T47D (cell line): Measurements from ENCODE around the gene CDPF1.

Experiments used
- DNase-seq, 2 experiments: peaks; one replicate each; pipeline versions ENCODE4 v3.0.0 to v3.0.0-alpha.2; 2011 to 2012; ENCODE audit warnings: low read depth in 1 of 2, low spot score in 1 of 2
- JUND ChIP-seq: IDR thresholded peaks from 2 replicates; pipeline ENCODE4 v1.6.1; 2012; ENCODE audit warnings: low read depth
- in situ Hi-C: cut with HindIII; loops from 2 replicates; pipeline ENCODE4 v1.10.0; 2016; ENCODE audit warnings: low sequenced_read_pairs, low pct_unique_long_range_greater_than_20kb

The CDPF1 gene, protein sequence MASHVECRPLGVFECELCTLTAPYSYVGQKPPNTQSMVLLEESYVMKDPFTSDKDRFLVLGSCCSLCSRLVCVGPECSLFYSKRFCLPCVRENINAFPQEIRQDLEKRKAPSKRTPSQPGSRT

GRCh38 chr22:46250035-46250782 lies at the start of gene CDPF1:
Gene CDPF1 (minus strand): TSS chr22:46250293. CDS start chr22:46248284, 2,009 bp downstream.
- in situ Hi-C loops = no loop called here
- DNase-seq = peak; percentile 89 to 90
- TF ChIP-seq JUND = no peak

DNA sequence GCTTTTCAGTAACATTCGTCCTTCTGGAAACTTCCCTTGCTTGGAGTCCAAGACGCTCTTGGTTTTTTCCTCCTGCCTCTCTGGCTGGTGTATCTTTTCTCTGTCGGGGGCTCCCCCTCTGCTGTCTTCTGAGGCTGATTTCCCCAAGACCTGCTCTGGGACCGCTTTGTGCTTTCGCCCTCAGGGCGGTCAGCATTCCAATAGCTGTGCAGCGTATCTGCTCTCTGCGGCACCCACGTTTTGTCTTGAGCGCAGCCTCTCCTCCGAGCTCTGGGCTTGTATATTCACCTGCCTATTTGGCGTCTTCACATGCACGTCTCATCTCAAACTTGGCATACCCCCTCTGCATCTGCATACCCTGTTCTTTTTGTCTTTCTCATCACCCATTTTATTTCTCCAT lies 49.0 kb upstream of the CDPF1 start:
- no peak for DNase-seq
- TF ChIP-seq JUND = no peak
- in situ Hi-C loops = no loop called here

DNA sequence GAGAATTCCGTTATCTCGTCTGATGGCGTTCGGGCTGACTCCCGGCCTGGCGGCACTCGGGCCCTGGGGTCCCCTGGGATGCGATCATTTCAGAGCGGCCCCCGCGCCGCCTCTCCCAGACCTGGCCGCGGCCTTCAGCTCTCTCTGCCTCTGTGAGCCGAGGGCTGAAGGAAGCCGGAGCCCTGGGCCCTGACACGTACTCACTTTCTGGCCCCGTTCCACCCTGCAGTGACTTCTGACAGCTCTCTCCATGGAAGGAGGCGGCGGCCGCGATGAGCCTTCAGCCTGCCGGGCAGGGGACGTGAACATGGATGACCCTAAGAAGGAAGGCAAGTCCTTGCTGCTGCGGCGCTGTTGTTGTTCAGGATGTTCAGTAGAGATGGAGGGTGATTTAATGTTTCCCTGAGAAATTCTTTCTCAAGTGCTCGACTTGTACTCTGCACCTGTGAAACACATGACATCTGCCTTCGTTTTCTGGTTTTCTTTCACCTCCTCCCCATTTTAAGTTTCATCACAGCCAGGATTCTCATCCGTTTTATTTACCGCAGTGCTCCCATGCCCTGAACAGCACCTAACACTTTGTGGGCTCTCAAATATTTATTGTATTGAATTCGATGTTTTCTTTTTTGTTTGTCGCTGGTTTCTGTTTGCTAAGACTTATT lies 47.2 kb upstream of the CDPF1 start:
- peak in 1 of 2 experiments; percentile 19 for DNase-seq
- TF ChIP-seq JUND = no peak
- in situ Hi-C loops = no loop called here

DNA sequence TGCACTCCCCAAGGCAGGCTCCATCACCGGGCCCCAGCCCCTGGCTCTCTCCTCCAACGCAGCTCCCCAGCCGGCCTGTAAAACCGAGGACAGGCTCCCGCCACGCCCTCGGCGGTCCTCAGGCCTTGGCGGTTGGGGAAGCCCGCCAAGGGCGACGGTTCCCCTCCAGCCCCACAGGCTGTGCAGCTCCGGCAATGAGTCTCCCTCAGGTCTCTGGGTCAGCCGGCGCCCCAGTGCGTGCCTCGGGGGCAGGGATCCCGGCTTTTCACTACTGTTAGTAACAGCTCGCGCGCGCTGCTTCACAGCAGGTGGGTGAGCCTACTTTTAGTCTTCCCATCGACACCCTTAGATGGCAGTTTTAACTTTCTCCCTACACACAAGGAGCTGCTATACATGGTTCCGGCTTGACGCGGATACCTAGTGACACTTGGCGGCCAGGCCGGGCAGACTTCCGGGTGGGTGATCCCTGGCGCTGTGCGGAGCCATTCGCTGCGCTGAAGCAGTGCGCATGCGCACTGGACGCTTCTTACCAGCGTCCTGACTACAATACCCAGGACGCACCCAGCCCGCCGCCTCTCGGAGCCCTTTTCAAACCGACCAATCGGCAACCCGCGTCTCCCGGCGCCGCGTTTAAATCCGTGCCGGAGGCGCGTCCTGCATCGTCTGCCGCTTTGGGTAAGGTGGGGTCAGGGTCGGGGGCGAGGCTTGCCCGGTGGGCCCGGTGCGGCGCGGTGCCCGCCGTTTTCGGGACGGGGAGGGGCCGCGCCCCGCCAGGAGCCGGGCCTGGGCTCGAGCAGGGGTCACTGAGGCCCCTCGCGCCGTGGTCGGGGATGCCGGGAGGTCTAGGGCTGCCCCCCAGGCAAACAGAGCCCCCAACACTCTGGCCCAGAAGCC lies 46.4 kb upstream of the CDPF1 start, which contains the start of gene GTSE1:
Gene GTSE1 (plus strand): TSS at position 614 of the 894 bp plus-strand sequence. CDS start 531 bp downstream, outside the sequence.
- TF ChIP-seq JUND = no peak
- DNase-seq = peak; percentile 96
- in situ Hi-C loops = no loop called here

- no peak for DNase-seq
- in situ Hi-C loops = no loop called here
Measured at GRCh38 chr22:46295277-46295971, 45.3 kb upstream of the CDPF1 start.

DNA sequence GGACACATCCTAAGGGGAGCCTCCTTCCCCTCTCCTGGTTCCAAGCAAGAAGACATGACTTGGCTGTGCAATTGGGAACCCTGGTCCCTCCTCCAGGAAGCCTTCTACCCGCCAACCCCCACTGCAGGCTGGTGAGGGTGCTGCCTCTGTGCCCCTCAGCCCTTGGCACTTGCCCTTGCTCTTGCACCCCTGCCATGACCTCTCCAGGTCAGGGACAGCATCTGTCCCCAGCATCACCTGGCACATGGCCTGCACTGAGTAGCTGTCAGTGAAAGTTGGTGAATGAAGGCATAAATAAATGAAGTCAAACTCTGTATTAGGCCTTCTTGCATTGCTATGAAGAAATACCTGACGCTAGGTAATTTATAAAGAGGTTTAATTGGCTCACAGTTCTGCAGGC lies 44.7 kb upstream of the CDPF1 start:
- in situ Hi-C loops = no loop called here
- DNase-seq = no peak
- no peak for TF ChIP-seq JUND

More at GRCh38 chr22:46295277-46295971, 45.3 kb upstream of the CDPF1 start:
- no peak for TF ChIP-seq JUND

DNA sequence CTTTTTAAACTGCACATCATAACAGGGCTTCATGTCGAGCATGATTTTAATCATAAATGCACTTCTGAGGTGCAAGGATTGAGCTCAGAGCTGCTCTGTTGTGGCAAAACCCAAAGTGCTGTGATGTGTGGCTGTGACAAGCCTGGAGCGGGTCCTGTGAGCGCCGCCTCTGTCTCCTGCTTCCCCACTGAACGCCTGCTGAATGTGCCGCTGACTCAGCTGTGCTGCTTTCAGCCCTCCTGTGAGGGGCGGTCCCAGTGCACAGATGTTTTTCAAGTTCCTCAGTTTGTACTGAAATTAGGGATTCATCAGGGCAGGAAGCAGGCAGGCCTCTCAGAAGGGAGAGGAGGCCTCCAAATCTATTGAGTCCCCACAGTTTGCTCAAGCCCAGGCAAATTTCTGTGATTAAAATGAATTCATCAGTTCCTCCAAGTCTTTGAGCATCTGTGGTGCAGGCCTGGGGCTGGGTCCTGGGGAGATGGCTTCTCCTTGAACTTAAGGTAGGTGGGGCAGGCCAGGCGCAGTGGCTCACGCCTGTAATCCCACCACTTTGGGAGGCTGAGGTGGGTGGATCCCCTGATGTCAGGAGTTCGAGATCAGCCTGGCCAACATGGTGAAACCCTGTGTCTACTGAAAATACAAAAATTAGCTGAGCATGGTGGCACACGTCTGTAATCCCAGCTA lies 43.6 kb upstream of the CDPF1 start:
- TF ChIP-seq JUND = no peak

DNA sequence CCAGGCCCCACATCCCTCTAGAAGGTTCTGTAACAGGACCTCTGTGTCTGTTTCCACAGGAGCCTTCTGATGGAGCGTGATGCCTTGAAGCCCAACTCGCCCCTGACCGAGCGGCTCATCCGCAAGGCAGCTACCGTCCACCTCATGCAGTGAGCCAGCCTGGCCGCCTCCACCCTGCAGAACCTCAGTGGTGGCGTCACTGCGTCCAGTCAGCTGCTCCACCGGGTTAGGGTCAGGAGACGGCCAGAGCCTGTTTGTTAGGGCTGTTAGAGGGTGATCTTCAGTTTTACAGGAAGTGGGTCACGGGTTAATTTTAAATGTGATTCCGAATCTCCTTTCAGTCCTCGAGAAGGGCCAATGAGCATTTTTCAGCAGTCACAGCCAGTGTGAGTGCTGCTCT lies 42.6 kb upstream of the CDPF1 start:
- TF ChIP-seq JUND = no peak
- DNase-seq = no peak
- in situ Hi-C loops = no loop called here

More for the DNA sequence above, 43.6 kb upstream of the CDPF1 start:
- DNase-seq = no peak
- in situ Hi-C loops = no loop called here

GRCh38 chr22:46292173-46292572 lies 42.1 kb upstream of the CDPF1 start:
- in situ Hi-C loops = no loop called here
- DNase-seq = no peak
- no peak for TF ChIP-seq JUND

DNA sequence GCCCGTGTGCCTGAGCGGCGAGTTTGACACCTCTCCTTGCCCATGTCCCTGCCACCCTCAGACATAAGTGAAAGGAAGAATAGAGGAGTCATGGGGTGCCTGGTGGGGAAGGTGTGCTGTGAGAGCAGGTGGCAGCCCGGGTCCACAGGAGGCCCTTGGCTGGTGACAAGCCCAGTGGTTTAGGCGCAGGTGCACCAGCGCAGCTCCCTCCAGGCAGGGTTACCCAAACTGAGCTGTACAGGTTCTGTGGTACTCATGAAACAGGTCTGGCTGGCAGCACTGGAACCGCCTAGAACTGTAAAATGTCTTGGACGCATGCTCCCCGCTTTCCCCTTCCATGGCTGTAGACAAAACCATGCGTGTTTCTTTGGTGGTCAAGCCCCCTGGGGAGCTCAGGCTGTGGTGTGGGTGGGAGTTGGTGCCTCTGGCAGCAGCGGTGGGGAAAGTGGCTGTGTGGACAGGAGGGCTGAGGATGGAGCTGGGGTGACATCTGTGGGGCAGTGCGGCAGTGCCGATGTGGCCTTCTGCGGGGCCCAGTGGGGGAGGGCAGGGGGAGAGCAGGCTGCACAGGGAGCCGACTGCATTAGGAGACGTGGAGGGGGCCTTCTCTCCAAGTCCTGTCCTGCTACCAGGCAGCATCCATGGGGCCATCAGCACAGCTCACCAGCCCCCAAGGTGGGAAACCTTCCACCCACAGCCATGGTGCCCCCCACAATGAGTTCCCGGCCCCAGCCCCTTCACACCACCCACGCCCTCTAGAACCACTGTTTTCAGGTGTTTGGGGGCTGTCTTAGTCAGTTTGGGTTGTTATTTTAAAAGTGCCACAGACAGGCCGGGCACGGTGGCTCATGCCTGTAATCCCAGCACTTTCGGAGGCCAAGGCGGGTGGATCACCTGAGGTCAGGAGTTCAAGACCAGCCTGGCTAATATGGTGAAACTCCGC lies 41.0 kb upstream of the CDPF1 start:
- DNase-seq = no peak
- in situ Hi-C loops = no loop called here
- no peak for TF ChIP-seq JUND
